Omental fat pad (tissue), 4 donors: ENCODE measurements around the gene CLMN. TPM values are rescaled to one million over a fixed set of nuclear protein-coding genes. Genes with fewer than 3 reads are reported as not detected.

Experiments
- ATAC-seq: fragments of 150-250 bp; one replicate; pipeline ENCODE4 v1.9.1; 2016; ENCODE audit warnings: mild to moderate bottlenecking, moderate library complexity; ENCODE audit not compliant: low FRiP score
- DNase-seq: peaks from one replicate; pipeline ENCODE4 v3.0.0-alpha.2; 2019; ENCODE audit warnings: low spot score
- total RNA-seq, 4 donors: library from RNA; depleted of rRNA; stranded (reverse); fragments of >200 nt; gene quantifications; one replicate each; pipeline ENCODE4 v1.1.0, GENCODE V29; 2016
- TF ChIP-seq, protein P1 (sequence below), 3 donors: fragments of 450-650 bp; IDR thresholded peaks; one replicate each; pipeline ENCODE4 v1.5.1; 2016 to 2017; ENCODE audit warnings: antibody characterized with exemption in 3 of 3, mild to moderate bottlenecking in 3 of 3, moderate library complexity in 2 of 3

CLMN gene
- total RNA-seq, 4 donors from 2014 or later = 25.1 to 41.9 (median 32.9) TPM

DNA sequence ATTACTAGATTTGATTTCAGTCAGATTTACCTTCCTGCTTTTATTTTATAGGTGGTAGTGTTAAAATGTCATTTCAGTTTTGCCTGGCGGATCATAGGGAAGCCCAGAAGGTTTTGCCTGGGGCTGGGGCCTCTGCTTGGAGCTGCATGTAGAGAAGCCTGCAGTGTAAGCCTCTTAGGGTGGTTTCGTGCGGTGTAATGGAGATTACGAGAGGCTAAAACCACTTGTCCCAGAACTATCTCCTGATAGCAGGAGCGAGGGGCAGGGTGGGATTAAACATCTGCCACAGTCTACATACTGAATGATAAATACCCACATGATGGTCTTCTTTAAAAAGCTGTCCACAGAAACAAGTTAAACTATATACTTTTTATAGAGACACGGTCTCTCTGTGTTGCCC lies 127.4 kb downstream of the CLMN start:
- no peak for ATAC-seq
- no peak for DNase-seq
- TF ChIP-seq, protein P1, sequence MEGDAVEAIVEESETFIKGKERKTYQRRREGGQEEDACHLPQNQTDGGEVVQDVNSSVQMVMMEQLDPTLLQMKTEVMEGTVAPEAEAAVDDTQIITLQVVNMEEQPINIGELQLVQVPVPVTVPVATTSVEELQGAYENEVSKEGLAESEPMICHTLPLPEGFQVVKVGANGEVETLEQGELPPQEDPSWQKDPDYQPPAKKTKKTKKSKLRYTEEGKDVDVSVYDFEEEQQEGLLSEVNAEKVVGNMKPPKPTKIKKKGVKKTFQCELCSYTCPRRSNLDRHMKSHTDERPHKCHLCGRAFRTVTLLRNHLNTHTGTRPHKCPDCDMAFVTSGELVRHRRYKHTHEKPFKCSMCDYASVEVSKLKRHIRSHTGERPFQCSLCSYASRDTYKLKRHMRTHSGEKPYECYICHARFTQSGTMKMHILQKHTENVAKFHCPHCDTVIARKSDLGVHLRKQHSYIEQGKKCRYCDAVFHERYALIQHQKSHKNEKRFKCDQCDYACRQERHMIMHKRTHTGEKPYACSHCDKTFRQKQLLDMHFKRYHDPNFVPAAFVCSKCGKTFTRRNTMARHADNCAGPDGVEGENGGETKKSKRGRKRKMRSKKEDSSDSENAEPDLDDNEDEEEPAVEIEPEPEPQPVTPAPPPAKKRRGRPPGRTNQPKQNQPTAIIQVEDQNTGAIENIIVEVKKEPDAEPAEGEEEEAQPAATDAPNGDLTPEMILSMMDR (IDR thresholded peaks at IDR 0.05) = no peak

DNA sequence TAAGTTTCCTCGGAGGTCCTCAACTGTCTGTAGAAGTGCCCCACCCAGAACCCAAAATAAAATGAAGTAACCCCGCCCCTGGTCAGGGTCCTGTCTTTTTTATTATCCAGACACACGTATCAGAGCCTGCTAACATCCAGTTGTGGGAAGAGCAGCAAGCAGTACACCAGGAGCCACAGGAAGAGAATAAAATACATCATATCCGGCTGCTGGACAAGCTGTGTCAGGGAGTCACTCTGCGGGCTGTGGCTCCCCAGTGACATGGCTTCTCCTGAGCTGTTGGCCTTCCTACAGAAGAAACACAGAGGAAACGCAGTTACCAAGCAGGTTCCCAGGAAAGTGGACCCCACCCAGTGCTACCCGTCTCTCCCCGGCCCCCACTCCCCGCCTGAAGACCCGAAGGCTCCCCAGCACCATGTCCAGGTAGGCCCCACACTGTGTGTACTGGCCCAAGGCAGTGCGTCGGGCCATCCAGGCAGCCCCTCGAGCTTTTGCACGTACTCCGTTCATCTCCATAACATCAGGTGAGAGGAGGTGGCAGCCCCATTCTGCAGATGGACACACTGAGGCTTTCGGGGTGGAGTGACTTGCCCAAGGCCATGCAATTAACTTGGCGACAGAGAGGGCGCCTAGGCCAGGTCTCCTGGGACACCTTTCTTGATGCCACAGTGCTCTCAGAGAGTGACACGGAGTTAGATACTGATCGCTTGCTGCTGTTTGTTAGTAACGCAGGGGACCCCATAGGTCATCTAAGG lies 128.1 kb downstream of the CLMN start:
- DNase-seq = no peak
- TF ChIP-seq, protein P1 (IDR thresholded peaks at IDR 0.05) = no peak
- ATAC-seq = no peak

DNA sequence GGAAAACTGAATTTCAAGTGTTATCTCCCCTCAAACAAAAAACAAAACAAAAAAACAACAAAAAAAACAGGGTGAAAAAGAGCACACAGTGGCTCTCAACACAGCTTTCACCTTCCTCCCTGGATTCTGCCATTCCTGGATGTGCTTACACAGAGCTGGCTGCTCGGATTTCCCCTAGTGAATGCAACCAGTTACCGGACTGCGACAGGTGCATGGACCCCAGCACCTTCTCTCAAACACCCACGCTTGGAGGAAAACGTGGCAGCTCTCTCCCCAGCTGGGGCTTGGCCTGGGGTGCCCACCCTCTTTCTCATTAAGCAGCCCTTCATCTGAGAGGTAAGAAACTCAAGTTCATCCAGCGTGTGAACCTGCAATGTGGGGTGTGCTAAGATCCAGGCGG lies 128.9 kb downstream of the CLMN start:
- ATAC-seq (no peak), DNase-seq (no peak)
- TF ChIP-seq, protein P1 (IDR thresholded peaks at IDR 0.05) = no peak

DNA sequence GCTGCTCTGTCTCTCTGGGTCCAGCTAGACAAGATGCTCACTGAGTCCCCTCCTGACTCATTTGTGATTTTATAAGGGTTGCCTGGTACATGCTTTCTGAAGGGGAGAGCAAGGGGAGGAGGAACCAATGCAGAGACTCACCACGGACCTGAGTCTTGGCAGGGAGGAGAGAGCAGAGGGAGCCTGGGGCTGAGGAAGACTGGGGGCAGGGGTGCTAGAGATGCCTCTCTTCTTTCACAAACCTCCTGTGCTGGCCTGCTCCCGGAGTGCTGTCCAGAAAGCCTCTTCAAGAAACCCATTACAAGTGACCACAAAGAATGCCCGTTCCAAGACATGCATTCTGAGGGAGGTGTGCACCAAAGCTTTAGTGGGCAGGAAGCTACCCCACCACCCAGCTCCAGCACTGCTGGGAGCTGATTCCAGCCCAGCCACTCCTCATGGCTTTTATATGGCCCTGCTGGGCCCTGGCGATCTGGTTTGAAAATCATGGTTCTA lies 129.3 kb downstream of the CLMN start:
- TF ChIP-seq, protein P1 (IDR thresholded peaks at IDR 0.05) = no peak
- ATAC-seq = no peak
- no peak for DNase-seq

DNA sequence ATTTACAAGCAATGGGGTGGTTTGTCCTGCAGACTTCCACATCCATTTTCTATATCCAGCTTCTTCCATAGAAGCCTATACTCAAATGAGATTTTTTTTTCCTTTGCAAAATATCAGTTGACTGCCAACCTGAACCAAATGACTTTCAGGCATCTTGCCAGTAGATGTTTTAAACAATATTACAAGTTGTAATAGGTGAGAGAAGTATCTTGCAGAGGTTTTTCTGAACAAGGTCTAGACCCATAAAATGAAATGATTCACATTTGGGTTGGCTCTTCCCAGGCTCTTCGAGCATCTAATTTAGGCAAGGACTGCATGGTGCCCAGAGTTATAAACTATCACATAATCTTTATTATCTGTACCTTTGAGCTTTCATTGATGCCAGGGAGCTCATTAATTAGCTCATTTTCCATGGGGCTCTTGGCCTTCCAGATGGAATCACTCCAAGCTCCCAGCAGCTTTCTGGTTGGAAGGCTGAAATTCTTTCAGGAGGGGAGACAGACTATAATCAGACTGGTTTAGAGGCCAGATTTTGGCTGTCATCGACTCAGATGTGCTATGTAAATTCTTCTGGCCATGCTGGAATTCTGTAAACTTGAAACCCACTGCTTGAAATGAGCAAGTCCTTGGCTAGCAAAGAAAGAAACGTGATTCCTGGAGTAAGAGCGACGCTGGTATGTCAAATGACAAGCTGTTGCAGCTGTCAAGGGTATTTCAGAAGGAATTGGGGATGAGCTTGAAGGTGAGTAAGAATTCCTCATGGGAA lies 130.2 kb downstream of the CLMN start:
- TF ChIP-seq, protein P1 (IDR thresholded peaks at IDR 0.05) = no peak
- DNase-seq (no peak), ATAC-seq (no peak)

DNA sequence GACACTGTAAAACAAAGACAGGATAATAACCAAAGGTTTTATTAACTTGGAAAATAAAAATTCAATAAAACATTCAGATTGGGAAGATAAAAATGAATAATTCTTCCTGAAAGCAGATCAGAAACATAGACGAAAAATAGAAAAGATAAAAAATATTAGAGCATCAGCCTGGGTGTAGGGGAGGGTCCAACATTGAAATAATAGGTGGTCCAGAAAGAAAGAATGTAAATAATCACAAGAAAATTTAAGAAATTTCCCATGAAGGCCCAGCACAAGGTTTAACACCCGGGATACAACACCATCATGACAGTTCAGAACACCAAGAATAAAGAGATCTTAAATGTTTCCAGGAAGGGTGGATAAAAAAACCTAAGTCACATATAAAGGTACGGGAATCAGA lies 131.3 kb downstream of the CLMN start:
- no peak for ATAC-seq
- no peak for DNase-seq
- TF ChIP-seq, protein P1 (IDR thresholded peaks at IDR 0.05) = no peak
